H1 (cell line): ENCODE data around the gene SVIL. TPM values are rescaled to one million over a fixed set of nuclear protein-coding genes. Genes with fewer than 3 reads are reported as not detected.

Experiments used
- CTCF ChIA-PET: fragments of 300-600 bp; sonication (Branson Sonifier 250); formaldehyde crosslinking; loops from one replicate; lab custom pipeline; 2021; ENCODE audit not compliant: partially characterized antibody; lab: Charles Lee
- POLR2A ChIA-PET: fragments of 300-600 bp; sonication (Branson Sonifier 250); formaldehyde crosslinking; loops from one replicate; lab custom pipeline; 2021; ENCODE audit warnings: inconsistent platforms; ENCODE audit not compliant: partially characterized antibody; lab: Charles Lee
- DNase-seq, 2 experiments: peaks; one replicate each; pipeline versions ENCODE4 v3.0.0 to v3.0.0-alpha.2; 2010 to 2022; ENCODE audit warnings: low spot score in 2 of 2, low read depth in 1 of 2, mixed read lengths in 1 of 2
- FAIRE-seq: peaks from 2 replicates; lab custom pipeline; 2011; peaks lifted over from hg19 to GRCh38; lab: Jason Lieb, UNC
- H2AFZ ChIP-seq: 2 replicates; pipeline ENCODE4 v1.8.1; 2012; ENCODE audit warnings: low read length, inconsistent platforms
- H2AK5ac ChIP-seq: 2 replicates; pipeline ENCODE4 v1.6.1; 2013; ENCODE audit warnings: low read depth, low read length
- H2BK120ac ChIP-seq: replicated peaks from 2 replicates; pipeline ENCODE3; 2013; ENCODE audit warnings: low read depth, low read length, inconsistent platforms
- H2BK12ac ChIP-seq: 2 replicates; pipeline ENCODE4 v1.6.1; 2013; ENCODE audit warnings: low read depth, low read length
- H2BK15ac ChIP-seq: 2 replicates; pipeline ENCODE4 v1.6.1; 2013; ENCODE audit warnings: low read length
- H2BK20ac ChIP-seq: 2 replicates; pipeline ENCODE4 v1.6.1; 2013; ENCODE audit warnings: low read length
- H2BK5ac ChIP-seq: 2 replicates; pipeline ENCODE4 v1.6.1; 2013; ENCODE audit warnings: low read depth, low read length
- H3K14ac ChIP-seq: 2 replicates; pipeline ENCODE4 v1.6.1; 2013; ENCODE audit warnings: inconsistent platforms; ENCODE audit not compliant: insufficient read length
- H3K18ac ChIP-seq: 2 replicates; pipeline ENCODE4 v1.6.1; 2013; ENCODE audit warnings: low read length; ENCODE audit errors: extremely low read depth
- H3K23ac ChIP-seq: 2 replicates; pipeline ENCODE4 v1.6.1; 2013; ENCODE audit warnings: inconsistent platforms; ENCODE audit not compliant: insufficient read length
- H3K23me2 ChIP-seq: 2 replicates; pipeline ENCODE4 v1.6.1; 2013; ENCODE audit warnings: low read depth, low read length
- H3K27ac ChIP-seq: 2 replicates; pipeline ENCODE4 v1.6.1; 2011; ENCODE audit warnings: low read depth, low read length, inconsistent platforms
- H3K27me3 ChIP-seq, 4 experiments: replicated peaks in 1 of 4; 1 replicate in 1 of 4; 2 replicates in 3 of 4; pipeline versions ENCODE4 v1.6.1 to v1.8.1; 2011 to 2013; ENCODE audit warnings: low read length in 3 of 4, mild to moderate bottlenecking in 3 of 4, inconsistent platforms in 2 of 4, mixed read lengths in 2 of 4, moderate library complexity in 1 of 4; ENCODE audit not compliant: control insufficient read depth in 3 of 4, insufficient read depth in 3 of 4; ENCODE audit errors: extremely low read depth in 1 of 4
- H3K36me3 ChIP-seq, 4 experiments: 2 replicates each; pipeline versions ENCODE4 v1.6.1 to v1.8.1; 2011 to 2013; ENCODE audit warnings: mild to moderate bottlenecking in 4 of 4, low read length in 3 of 4, moderate library complexity in 2 of 4, control low read depth in 1 of 4, inconsistent platforms in 1 of 4; ENCODE audit not compliant: insufficient read depth in 4 of 4, control insufficient read depth in 2 of 4
- H3K4ac ChIP-seq: replicated peaks from 2 replicates; pipeline ENCODE3; 2013; ENCODE audit warnings: low read length, low read depth, mixed read lengths, inconsistent platforms; ENCODE audit not compliant: insufficient read length
- H3K4me1 ChIP-seq, 4 experiments: replicated peaks in 1 of 4; 1 replicate in 1 of 4; 2 replicates in 3 of 4; pipeline versions ENCODE4 v1.6.1 to v1.8.1; 2011 to 2013; ENCODE audit warnings: low read length in 3 of 4, inconsistent platforms in 2 of 4, mixed read lengths in 1 of 4; ENCODE audit not compliant: insufficient read depth in 4 of 4, control insufficient read depth in 3 of 4
- H3K4me2 ChIP-seq, 2 experiments: 2 replicates each; pipeline versions ENCODE4 v1.6.1 to v1.8.1; 2011 to 2013; ENCODE audit warnings: low read depth in 2 of 2, low read length in 2 of 2, control low read depth in 1 of 2, inconsistent platforms in 1 of 2, mild to moderate bottlenecking in 1 of 2; ENCODE audit not compliant: insufficient read depth in 1 of 2
- H3K4me3 ChIP-seq, 4 experiments: fragments of 200-600, 300-600 bp in 1 of 4; sonication (generic), shearing (Covaris generic), sonication (Bioruptor Twin) in 1 of 4; 2 replicates each; pipeline versions ENCODE4 v1.5.1 to v1.8.1; 2011 to 2016; ENCODE audit warnings: low read length in 4 of 4, low read depth in 3 of 4, control low read depth in 2 of 4, inconsistent platforms in 2 of 4, mild to moderate bottlenecking in 2 of 4, mixed read lengths in 1 of 4, moderate library complexity in 1 of 4; ENCODE audit not compliant: insufficient read depth in 2 of 4; ENCODE audit errors: extremely low read depth in 1 of 4
- H3K56ac ChIP-seq: replicated peaks from 2 replicates; pipeline ENCODE3; 2013; ENCODE audit warnings: low read depth, mild to moderate bottlenecking, mixed read lengths, low read length, inconsistent platforms; ENCODE audit not compliant: insufficient read length
- H3K79me1 ChIP-seq: 2 replicates; pipeline ENCODE4 v1.6.1; 2013; ENCODE audit warnings: low read depth, low read length, control low read depth
- H3K79me2 ChIP-seq, 2 experiments: 2 replicates each; pipeline versions ENCODE4 v1.6.1 to v1.8.1; 2012 to 2013; ENCODE audit warnings: low read length in 2 of 2, mild to moderate bottlenecking in 2 of 2, inconsistent platforms in 1 of 2; ENCODE audit not compliant: insufficient read depth in 2 of 2, control insufficient read depth in 1 of 2
- H3K9ac ChIP-seq, 4 experiments: replicated peaks in 1 of 4; 1 replicate in 1 of 4; 2 replicates in 3 of 4; pipeline versions ENCODE4 v1.6.1 to v1.8.1; 2011 to 2013; ENCODE audit warnings: low read depth in 3 of 4, low read length in 3 of 4, control low read depth in 2 of 4, mild to moderate bottlenecking in 2 of 4, moderate library complexity in 2 of 4, inconsistent platforms in 1 of 4; ENCODE audit errors: extremely low read depth in 1 of 4
- H3K9me3 ChIP-seq, 2 experiments: 2 replicates each; pipeline versions ENCODE4 v1.6.1 to v1.8.1; 2012 to 2013; ENCODE audit warnings: mild to moderate bottlenecking in 2 of 2, moderate library complexity in 2 of 2, control low read depth in 1 of 2, inconsistent platforms in 1 of 2, low read depth in 1 of 2, low read length in 1 of 2, mixed read lengths in 1 of 2; ENCODE audit not compliant: insufficient read depth in 2 of 2
- H4K20me1 ChIP-seq, 2 experiments: replicated peaks in 1 of 2; 2 replicates each; pipeline versions ENCODE3 to v1.8.1; 2011 to 2013; ENCODE audit warnings: inconsistent platforms in 2 of 2, low read length in 2 of 2, mild to moderate bottlenecking in 1 of 2; ENCODE audit not compliant: insufficient read depth in 2 of 2, control insufficient read depth in 1 of 2
- H4K5ac ChIP-seq: 2 replicates; pipeline ENCODE4 v1.6.1; 2013; ENCODE audit warnings: low read length, low read depth, mixed read lengths, inconsistent platforms; ENCODE audit not compliant: insufficient read length
- H4K8ac ChIP-seq: 2 replicates; pipeline ENCODE4 v1.8.0; 2013; ENCODE audit warnings: mild to moderate bottlenecking, moderate library complexity, low read length, inconsistent platforms; ENCODE audit not compliant: insufficient read depth; ENCODE audit errors: extremely low read depth
- H4K91ac ChIP-seq: replicated peaks from 2 replicates; pipeline ENCODE3; 2013; ENCODE audit warnings: low read length, mixed read lengths, inconsistent platforms; ENCODE audit not compliant: insufficient read length
- CHD1 ChIP-seq: IDR thresholded peaks from 2 replicates; pipeline ENCODE4 v1.6.1; 2012; ENCODE audit warnings: low read depth, low read length, improper control_type of control experiment
- CTBP2 ChIP-seq: IDR thresholded peaks from 2 replicates; pipeline ENCODE4 v1.7.0; 2011; ENCODE audit warnings: borderline replicate concordance, mild to moderate bottlenecking, moderate library complexity, mixed read lengths, low read length; ENCODE audit not compliant: insufficient read depth, insufficient read length
- CTCF ChIP-seq, 3 experiments: IDR thresholded peaks; 1 replicate in 2 of 3; 2 replicates in 1 of 3; pipeline versions ENCODE4 v1.5.1 to v1.6.1; 2011; ENCODE audit warnings: low read length in 3 of 3, mild to moderate bottlenecking in 3 of 3, inconsistent platforms in 2 of 3, low read depth in 1 of 3, moderate library complexity in 1 of 3; ENCODE audit not compliant: insufficient read depth in 1 of 3; ENCODE audit errors: control extremely low read depth in 1 of 3
- E2F6 ChIP-seq: IDR thresholded peaks from 2 replicates; pipeline ENCODE4 v1.6.1; 2012; ENCODE audit warnings: inconsistent platforms
- EGR1 ChIP-seq: IDR thresholded peaks from 2 replicates; pipeline ENCODE4 v1.6.1; 2011; ENCODE audit warnings: low read depth, low read length, borderline replicate concordance
- FOSL1 ChIP-seq: IDR thresholded peaks from 2 replicates; pipeline ENCODE4 v1.6.1; 2011; ENCODE audit warnings: mild to moderate bottlenecking, low read depth, low read length, moderate library complexity; ENCODE audit not compliant: insufficient read depth
- KDM5A ChIP-seq: fragments of 200-600 bp; IDR thresholded peaks from 2 replicates; pipeline ENCODE4 v1.7.1; 2012; ENCODE audit warnings: mild to moderate bottlenecking, low read length, inconsistent platforms, mixed read lengths
- SAP30 ChIP-seq: fragments of 300-600 bp; sonication (generic); IDR thresholded peaks from 2 replicates; pipeline ENCODE4 v1.7.1; 2012; ENCODE audit warnings: low read length, moderate library complexity, mild to moderate bottlenecking, inconsistent platforms; ENCODE audit not compliant: insufficient read depth, insufficient replicate concordance
- SIN3A ChIP-seq, 2 experiments: IDR thresholded peaks in 1 of 2; conservative IDR thresholded peaks in 1 of 2; 2 replicates each; pipeline ENCODE4 v1.6.1; 2011 to 2012; ENCODE audit warnings: low read length in 2 of 2, improper control_type of control experiment in 1 of 2, low read depth in 1 of 2, mild to moderate bottlenecking in 1 of 2
- TBP ChIP-seq: IDR thresholded peaks from 2 replicates; pipeline ENCODE4 v1.6.1; 2011; ENCODE audit warnings: low read depth, low read length, improper control_type of control experiment
- WGBS, 2 experiments: shearing (Covaris generic) in 1 of 2; methylation state at CpG; one replicate each; pipeline versions ENCODE4 v1.1.6 to v1.1.7; 2013 to 2015; ENCODE audit warnings: low lambda C conversion rate in 2 of 2, mixed read lengths in 2 of 2, inconsistent platforms in 1 of 2, low coverage in 1 of 2, missing lambda C conversion rate in 1 of 2; ENCODE audit not compliant: insufficient replicate concordance in 2 of 2, insufficient coverage in 1 of 2, insufficient read length in 1 of 2; ENCODE audit errors: extremely low coverage in 1 of 2, missing lambda C conversion rate in 1 of 2; 5-methylcytosine and 5-hydroxymethylcytosine counted together
- polyA plus RNA-seq, 7 experiments: library from polyadenylated mRNA; depleted of rRNA in 3 of 7; stranded (reverse) in 5 of 7; unstranded in 2 of 7; fragments of >200 nt in 5 of 7; fragments of 200-250 nt in 2 of 7; gene quantifications; 1 replicate in 5 of 7; 2 replicates in 1 of 7; 4 replicates in 1 of 7; pipeline versions ENCODE4 v1.2.1 to v1.2.3, GENCODE V29; 2011 to 2013; ENCODE audit warnings: missing spikeins in 2 of 7, mixed read lengths in 2 of 7
- total RNA-seq: library from RNA; stranded (reverse); fragmentation: NEBNext Ultra II Directional; extraction: Animal tissue kit (Norgen Biotek cat#: 25700); gene quantifications from 2 replicates; pipeline ENCODE4 v1.2.1, GENCODE V29; 2021

SVIL gene
- total and polyA plus RNA-seq, 2 of the 8 experiments (the other 6 are each of a cell fraction or from before 2014, with no cell fraction given) = 4.7 to 15.4 TPM

- CTCF ChIA-PET = interaction anchor here (0.9 to 1.2 kb wide), 3 partner anchors 37 to 112 kb away, joined by 3 read pairs; no protein-coding TSS in a partner anchor
- no peak overlapping the region for H2BK15ac ChIP-seq
- H3K36me3 ChIP-seq = no peaks in the 10 kb centered on the region
- no peak overlapping the region for H4K8ac ChIP-seq
- H3K4me3 ChIP-seq = no peak overlapping the region
- H3K79me2 ChIP-seq = peaks cover 0 to 5% of the 10 kb centered on the region in 2 experiments; a peak in 2 of 4 replicates
- H3K23ac ChIP-seq = no peak overlapping the region
- no peak overlapping the region for H4K91ac ChIP-seq
- H3K27me3 ChIP-seq = no peaks in the 10 kb centered on the region
- H2BK5ac ChIP-seq = no peak overlapping the region
- H3K79me1 ChIP-seq = 0 out of 2 replicates have a peak, but pooled peaks cover 2% of the 10 kb centered on the region
- FAIRE-seq = no peak
- no peak overlapping the region for H2AK5ac ChIP-seq
- H3K56ac ChIP-seq = no peak overlapping the region
- H4K20me1 ChIP-seq = no peaks in the 10 kb centered on the region
- no peak overlapping the region for H3K27ac ChIP-seq
- no peak overlapping the region for H3K4ac ChIP-seq
- H2BK20ac ChIP-seq = no peak overlapping the region
- H2AFZ ChIP-seq = no peak overlapping the region
- H3K18ac ChIP-seq = no peak overlapping the region
- WGBS, 2 experiments = 91% methylated on average over 5 of the region's 5 CpGs; no CpG with 5 or more reads in 1 of the 2 experiments
- H3K9ac ChIP-seq = no peak overlapping the region
- no peak overlapping the region for H2BK12ac ChIP-seq
- no peak overlapping the region for H4K5ac ChIP-seq
- no peak overlapping the region for H3K4me2 ChIP-seq
- H3K23me2 ChIP-seq = no peaks in the 10 kb centered on the region
- no peak for DNase-seq
- H3K9me3 ChIP-seq = no peaks in the 10 kb centered on the region
- H2BK120ac ChIP-seq = no peak overlapping the region
- H3K4me1 ChIP-seq = peaks cover 0 to 7% (median 2%) of the 10 kb centered on the region in 4 experiments; a peak in 2 of 7 replicates
- H3K14ac ChIP-seq = no peak overlapping the region
- POLR2A ChIA-PET = no interaction called here
- TF ChIP-seq EGR1 = no peak
- no peak for TF ChIP-seq CTCF (IDR thresholded peaks at IDR 0.05; ENCODE audit: control extremely low read depth in 1 of 3, insufficient read depth in 1 of 3, low read depth in 1 of 3, low read length in 3 of 3)
- no peak for TF ChIP-seq KDM5A
- no peak for TF ChIP-seq SIN3A (conservative IDR thresholded peaks at IDR 0.05 in 1 of 2, IDR thresholded peaks at IDR 0.05 in 1 of 2; ENCODE audit: low read depth in 1 of 2, low read length in 2 of 2)
- TF ChIP-seq CTBP2 = no peak
- TF ChIP-seq CHD1 = no peak
- no peak for TF ChIP-seq TBP
- TF ChIP-seq SAP30 = no peak
- TF ChIP-seq FOSL1 = no peak
- no peak for TF ChIP-seq E2F6
These were observed 6.5 kb downstream of the SVIL start for GRCh38 chr10:29628311-29628710.
